ENCODE data around the gene SREK1IP1. TPM values are rescaled to one million over a fixed set of nuclear protein-coding genes. Genes with fewer than 3 reads are reported as not detected.

Gene SREK1IP1
- total RNA-seq, 2 donors from 2014 or later = 5.3 to 5.7 TPM

GRCh38 chr5:64792469-64792868 is 24.0 kb upstream of the SREK1IP1 start:
- intact Hi-C loops (cut with DNase I) = no loop called here
- ATAC-seq (no peak), DNase-seq (no peak)
- H3K27me3 ChIP-seq = no peaks in the 10 kb centered on the region
- H3K27ac ChIP-seq = no peak overlapping the region
- no peaks in the 10 kb centered on the region for H3K36me3 ChIP-seq (replicated peaks in 1 of 2; ENCODE audit: insufficient read depth in 1 of 2, low read depth in 2 of 2)
- no peaks in the 10 kb centered on the region for H3K9me3 ChIP-seq
- no peak overlapping the region for H3K4me3 ChIP-seq
- no peak for TF ChIP-seq POLR2A (IDR thresholded peaks at IDR 0.05)
- TF ChIP-seq CTCF (IDR thresholded peaks at IDR 0.05) = no peak
- peaks cover 31% of the 10 kb centered on the region for H3K4me1 ChIP-seq

GRCh38 chr5:64790210-64790609 is 21.7 kb upstream of the SREK1IP1 start:
- TF ChIP-seq POLR2A (IDR thresholded peaks at IDR 0.05) (no peak), CTCF (IDR thresholded peaks at IDR 0.05) (no peak)
- no peak for DNase-seq
- no peak overlapping the region for H3K4me3 ChIP-seq
- intact Hi-C loops (cut with DNase I) = no loop called here
- no peak for ATAC-seq
- H3K27me3 ChIP-seq = no peaks in the 10 kb centered on the region
- no peaks in the 10 kb centered on the region for H3K9me3 ChIP-seq
- H3K27ac ChIP-seq = no peak overlapping the region
- 91 to 93% methylated on average over 1 of the region's 1 CpG for WGBS, 2 donors
- H3K4me1 ChIP-seq = peaks cover 31% of the 10 kb centered on the region
- no peaks in the 10 kb centered on the region for H3K36me3 ChIP-seq (replicated peaks in 1 of 2; ENCODE audit: insufficient read depth in 1 of 2, low read depth in 2 of 2)

GRCh38 chr5:64789457-64789856 is 21.0 kb upstream of the SREK1IP1 start:
- WGBS, 2 donors = 85 to 91% methylated on average over 3 of the region's 3 CpGs
- ATAC-seq = no peak
- intact Hi-C loops (cut with DNase I) = no loop called here
- no peaks in the 10 kb centered on the region for H3K9me3 ChIP-seq
- no peak overlapping the region for H3K4me3 ChIP-seq
- no peak overlapping the region for H3K27ac ChIP-seq
- no peaks in the 10 kb centered on the region for H3K36me3 ChIP-seq (replicated peaks in 1 of 2; ENCODE audit: insufficient read depth in 1 of 2, low read depth in 2 of 2)
- H3K4me1 ChIP-seq = peaks cover 26% of the 10 kb centered on the region
- TF ChIP-seq CTCF (IDR thresholded peaks at IDR 0.05) = no peak
- no peak for TF ChIP-seq POLR2A (IDR thresholded peaks at IDR 0.05)
- H3K27me3 ChIP-seq = no peaks in the 10 kb centered on the region
- no peak for DNase-seq

GRCh38 chr5:64788156-64788555 is 19.7 kb upstream of the SREK1IP1 start:
- intact Hi-C loops (cut with DNase I) = no loop called here
- DNase-seq (no peak), ATAC-seq (no peak)
- WGBS, 2 donors = 70 to 75% methylated on average over 2 of the region's 2 CpGs
- H3K4me1 ChIP-seq = peaks cover 15% of the 10 kb centered on the region
- no peaks in the 10 kb centered on the region for H3K9me3 ChIP-seq
- H3K4me3 ChIP-seq = no peak overlapping the region
- H3K27me3 ChIP-seq = no peaks in the 10 kb centered on the region
- H3K36me3 ChIP-seq (replicated peaks in 1 of 2; ENCODE audit: insufficient read depth in 1 of 2, low read depth in 2 of 2) = no peaks in the 10 kb centered on the region
- TF ChIP-seq POLR2A (IDR thresholded peaks at IDR 0.05) (no peak), CTCF (IDR thresholded peaks at IDR 0.05) (no peak)
- no peak overlapping the region for H3K27ac ChIP-seq

GRCh38 chr5:64786372-64786771 is 17.9 kb upstream of the SREK1IP1 start:
- Histone ChIP-seq H3K36me3 (replicated peaks in 1 of 2; ENCODE audit: insufficient read depth in 1 of 2, low read depth in 2 of 2) (no peaks in the 10 kb centered on the region), H3K27me3 (no peaks in the 10 kb centered on the region), H3K27ac (no peak overlapping the region), H3K9me3 (no peaks in the 10 kb centered on the region), H3K4me1 (no peaks in the 10 kb centered on the region), H3K4me3 (no peak overlapping the region)
- TF ChIP-seq CTCF (IDR thresholded peaks at IDR 0.05) (no peak), POLR2A (IDR thresholded peaks at IDR 0.05) (no peak)
- intact Hi-C loops (cut with DNase I) = no loop called here
- WGBS, 2 donors = 89 to 95% methylated on average over 2 of the region's 2 CpGs
- ATAC-seq (no peak), DNase-seq (no peak)

Measured in body of pancreas (tissue), 4 donors.